GM21526 (cell line): ENCODE measurements around the gene SLC2A9.

Experiments used
- ATAC-seq: cut with Tn5 transposase; IDR thresholded peaks from one replicate; pipeline ENCODE4 v1.9.1; 2021; ENCODE audit warnings: moderate library complexity; ENCODE audit not compliant: unreplicated experiment, low FRiP score

Gene SLC2A9

DNA sequence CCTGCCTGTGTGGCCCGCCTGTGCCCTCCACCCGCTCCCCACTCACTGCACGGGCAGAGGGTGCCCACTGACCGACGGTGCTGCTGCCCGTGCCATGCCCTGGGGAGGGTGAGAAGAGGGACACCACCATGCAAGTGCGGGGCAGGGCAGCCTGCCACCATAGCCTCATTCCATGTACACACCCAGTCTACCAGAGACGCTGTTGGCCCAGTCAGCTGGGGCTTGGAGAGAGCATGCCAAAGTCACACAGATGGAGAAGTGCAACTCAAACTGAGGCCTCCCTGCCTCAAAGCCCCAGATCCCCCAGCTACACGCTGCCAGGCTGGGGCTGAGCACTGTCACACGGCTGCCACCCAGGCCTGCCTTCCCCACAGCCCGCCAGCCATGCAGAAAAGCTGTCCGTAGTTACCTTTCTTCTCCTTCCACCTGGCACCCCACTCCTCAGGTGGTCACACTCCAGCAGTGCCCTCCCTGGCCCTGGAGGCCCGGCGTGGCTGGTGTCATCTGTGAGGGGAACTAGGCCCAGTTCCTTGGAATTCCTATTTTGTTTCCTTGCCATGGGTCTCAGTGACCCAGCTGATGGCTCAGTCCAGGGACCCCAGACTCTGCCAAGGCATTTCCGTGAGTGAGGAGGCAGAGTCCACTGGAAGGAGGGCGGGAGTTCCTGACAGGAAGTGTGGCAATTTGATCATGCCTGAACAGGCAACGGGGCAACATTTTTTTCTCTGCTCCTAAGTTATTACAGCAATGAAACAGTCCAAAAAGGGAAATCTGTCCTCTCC is at the start of gene SLC2A9:
SLC2A9 (minus strand) TSS at position 627 of the 782 bp plus-strand sequence; CDS start at position 559, 68 bp downstream.
- no peak for ATAC-seq

DNA sequence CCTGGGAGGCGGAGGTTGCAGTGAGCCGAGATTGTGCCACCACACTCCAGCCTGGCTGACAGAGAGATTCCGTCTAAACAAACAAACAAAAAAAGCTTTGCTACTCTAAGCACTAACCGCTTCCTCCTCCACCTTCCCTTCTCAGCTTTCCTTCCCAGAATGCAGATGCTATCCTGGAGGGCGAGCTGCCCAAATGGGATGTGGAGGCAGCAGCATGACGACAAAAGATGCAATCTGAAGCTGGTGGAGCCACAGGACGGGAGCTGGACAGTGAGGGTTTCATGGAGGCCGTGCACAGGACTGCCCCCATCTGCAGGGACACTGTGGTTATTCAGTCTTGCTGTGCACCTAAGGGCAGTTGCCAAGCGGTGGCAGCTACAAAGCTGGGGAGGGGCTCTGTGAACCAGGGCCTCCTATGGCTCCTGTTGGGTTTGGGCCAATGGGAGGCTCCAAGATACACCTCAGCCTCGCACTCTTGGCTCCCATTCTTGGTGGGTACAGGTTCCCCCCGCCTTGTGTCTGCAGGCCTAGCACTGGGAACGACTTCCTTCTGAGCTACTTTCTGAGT is 47.9 kb upstream of the SLC2A9 start:
- no peak for ATAC-seq

DNA sequence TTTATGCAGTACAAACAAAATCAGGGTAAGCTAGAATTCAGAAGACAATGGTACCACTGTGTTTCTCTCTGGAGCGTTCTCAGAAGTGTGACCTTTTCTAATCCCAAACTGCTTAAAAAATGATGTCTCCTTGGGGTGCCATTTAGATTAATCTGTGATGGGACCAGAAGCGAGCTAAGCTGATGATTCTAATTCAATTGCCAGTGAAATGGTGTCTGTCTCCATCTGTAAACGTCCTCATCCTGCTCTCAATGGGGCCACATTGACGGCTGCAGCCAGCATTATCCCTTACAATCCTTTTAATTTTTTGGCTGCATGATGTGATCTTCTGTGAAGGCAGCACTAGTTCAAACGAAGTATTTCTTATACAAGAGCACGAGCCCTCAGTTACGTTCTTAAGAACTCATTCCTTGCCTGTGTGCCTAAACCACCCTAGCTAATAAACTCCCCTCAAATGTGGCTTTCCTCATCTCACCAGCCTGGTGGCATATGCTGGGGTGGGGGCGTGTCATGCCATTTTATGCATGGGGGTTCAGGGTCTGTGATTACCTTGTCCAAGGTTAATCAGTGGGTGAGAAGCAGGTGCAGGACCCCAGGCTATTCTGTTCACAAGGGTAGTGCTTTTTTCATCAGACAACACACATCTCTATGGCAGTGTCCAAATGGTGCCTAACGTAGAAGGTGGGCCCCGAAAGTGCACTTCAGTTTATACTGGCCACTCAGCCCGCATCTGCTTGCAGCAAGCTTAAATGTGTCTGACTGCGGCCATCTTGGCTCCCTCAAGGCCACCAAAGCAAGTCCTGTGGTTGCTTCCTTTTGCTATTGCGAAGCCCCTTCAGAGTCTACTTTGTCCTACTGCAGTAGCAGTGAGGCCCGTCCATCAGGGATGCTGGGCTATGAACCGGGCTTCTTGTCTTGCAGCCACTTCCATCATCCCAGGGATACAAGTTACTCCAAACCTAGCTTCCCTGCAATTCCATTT is 45.7 kb upstream of the SLC2A9 start:
- ATAC-seq, result no peak

DNA sequence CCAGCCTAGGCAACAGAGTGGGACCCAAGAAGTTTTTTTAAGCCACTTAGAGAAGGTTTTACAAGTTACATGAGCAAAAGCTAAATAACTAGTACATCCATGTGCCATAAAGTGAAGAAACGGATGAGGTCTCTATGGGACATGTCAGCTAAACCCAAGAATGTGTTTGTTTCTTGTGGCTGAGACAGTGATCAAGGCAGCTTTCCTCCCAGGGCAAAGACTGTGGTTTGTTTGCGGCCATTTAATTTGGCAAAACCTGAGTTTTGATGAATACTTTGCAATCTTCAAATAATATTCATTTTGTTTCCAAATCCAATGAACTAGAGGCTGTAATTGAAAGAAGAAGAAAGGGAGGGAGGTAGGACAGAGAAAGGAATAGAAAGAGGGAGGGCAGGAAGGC is 44.9 kb upstream of the SLC2A9 start:
- ATAC-seq, result no peak

DNA sequence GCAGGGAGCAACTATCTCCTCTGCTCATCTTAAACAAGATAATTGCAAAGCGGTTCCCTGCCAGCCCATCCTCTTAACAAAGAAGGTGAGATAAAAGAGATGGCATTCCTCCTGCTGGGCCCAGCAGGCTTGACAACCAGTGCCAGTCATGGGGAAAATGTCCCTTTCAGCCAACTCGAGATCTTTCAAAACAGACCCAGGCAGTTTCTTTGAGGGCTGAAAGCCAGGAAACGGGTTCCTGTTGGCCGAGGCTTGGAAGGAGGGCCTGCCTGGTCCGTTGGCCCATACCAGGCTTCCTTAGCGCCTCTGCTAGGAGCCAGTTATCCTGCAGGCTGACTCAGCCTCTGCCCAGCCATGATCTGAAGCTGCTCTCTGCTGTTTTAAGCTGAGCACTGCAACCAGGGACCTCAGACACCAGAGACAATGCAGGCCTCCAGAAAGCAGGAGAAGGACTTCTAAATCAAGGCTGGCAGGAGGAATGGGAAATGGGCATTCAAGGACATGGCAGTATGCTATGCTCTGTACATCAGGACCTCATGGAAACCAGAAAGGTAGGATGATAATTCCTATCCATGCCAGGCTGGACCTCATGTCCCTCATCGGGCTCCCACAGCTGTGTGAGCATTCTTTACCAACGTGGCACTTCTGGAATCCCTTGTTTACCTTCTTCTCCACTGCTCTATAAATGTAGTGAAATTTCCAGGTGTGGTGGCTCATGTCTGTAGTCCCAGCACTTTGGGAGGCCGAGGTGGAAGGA is 42.4 kb upstream of the SLC2A9 start:
- ATAC-seq, result no peak

DNA sequence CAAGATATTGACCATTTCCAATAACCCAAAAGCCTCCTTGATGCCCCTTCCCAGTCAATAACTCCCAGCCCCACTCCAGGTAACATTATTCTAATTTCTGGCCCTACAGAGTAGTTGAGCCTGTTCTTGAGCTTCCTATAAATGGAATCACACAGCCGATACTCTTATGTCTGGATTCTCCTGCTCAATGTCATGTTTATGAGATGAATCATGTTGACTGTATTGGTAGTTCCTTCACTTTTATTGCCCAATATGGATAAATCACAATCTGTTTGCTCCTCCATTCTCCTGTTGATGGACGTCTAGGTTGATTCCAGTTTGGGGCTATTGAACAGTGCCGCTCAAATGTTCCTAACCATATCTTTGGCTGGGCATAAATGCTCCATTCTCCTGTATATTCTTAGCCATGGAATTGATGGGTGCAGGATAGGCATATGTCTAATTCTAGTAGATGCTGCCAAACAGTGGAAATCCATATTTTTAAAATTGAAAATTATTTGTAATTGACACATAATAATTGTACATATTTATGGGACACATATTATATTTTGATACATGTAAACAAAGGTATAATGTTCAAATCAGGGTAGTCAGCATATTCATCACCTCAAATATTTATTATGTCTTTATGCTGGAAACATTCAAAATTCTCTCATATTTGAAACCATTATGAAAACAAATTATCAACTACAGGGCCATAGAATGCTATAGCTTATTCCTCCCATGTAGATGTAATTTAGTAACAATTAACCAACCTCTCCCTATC is 40.5 kb upstream of the SLC2A9 start:
- no peak for ATAC-seq

DNA sequence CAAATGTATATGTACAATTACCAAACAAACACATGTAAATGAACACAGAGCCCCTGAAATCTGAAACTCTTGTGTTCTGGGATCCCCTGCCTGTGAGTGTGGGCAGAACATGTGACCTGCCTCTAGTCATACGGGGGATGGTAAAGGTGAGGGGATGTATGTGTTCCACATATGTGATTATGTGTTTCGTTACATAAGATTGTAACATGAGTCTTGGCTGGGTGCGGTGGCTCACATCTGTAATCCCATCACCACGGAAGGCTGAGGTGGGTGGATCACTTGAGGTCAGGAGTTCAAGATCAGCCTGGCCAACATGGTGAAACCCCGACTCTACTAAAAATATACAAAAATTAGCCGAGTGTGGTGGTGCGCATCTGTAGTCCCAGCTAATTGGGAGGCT is 37.1 kb upstream of the SLC2A9 start:
- ATAC-seq, result no peak

DNA sequence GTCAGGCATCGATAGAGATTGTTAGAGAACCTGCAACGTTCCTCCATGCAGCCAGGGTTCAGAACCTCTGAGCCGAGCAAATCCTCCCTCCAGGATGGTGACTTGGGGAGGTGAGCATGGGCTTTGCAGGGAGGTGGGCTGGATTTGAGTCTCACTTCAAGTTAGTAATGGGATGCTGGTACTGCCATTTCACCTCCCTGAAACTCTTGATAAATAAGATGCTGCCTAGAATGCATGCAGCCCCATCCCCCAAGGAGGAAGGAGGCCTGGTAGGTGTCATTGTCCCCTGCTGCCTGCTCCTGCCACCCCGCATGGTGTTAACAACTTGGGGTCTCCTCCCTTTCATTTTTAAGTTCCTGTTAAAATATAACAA is 35.7 kb upstream of the SLC2A9 start:
- ATAC-seq, result no peak

DNA sequence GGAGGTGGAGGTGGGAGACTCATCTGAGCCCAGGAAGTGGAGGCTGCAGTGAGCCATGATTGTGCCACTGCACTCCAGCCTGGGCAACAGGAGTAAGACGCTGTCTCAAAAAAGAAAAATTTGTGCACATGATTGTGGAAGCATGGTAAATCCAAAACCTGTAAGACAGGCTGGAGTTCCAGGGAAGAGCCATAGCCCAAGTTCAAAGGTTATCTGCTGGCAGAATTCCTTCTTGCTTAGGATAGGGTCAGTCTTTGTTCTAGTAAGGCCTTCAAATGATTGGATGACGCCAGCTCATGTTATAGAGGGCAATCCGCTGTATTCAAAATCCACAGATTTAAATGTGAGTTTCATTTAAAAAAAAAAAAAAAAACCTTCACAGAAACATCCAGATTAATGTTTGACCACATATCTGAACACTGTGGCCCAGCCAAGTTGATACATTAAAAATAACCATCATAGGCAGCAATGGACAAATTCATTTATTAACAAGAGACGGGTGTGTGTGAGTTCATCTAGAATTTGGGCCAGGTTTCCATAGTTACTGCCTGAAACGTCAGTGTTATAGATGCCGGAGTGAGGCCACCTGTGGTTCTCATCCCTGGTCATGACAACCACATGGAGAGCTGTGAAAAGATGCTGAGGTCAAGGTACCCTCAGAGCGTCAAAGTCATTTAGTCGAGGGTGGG is 35.2 kb upstream of the SLC2A9 start:
- no peak for ATAC-seq

DNA sequence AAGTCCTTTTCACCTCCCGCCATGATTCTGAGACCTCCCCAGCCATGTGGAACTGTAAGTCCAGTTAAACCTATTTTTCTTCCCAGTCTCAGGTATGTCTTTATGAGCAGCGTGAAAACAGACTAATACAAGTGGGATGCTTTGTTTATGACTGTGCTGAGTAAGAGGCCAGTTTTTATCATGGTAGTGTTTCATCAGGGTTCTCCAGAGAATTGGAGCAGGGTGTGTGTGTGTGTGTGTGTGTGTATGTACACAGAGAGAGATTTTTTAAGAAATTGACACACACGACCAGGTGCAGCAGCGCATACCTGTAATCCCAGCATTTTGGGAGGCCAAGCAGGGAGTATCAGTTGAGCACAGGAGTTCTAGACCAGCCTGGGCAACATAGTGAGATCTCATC is 34.6 kb upstream of the SLC2A9 start:
- ATAC-seq, result no peak

DNA sequence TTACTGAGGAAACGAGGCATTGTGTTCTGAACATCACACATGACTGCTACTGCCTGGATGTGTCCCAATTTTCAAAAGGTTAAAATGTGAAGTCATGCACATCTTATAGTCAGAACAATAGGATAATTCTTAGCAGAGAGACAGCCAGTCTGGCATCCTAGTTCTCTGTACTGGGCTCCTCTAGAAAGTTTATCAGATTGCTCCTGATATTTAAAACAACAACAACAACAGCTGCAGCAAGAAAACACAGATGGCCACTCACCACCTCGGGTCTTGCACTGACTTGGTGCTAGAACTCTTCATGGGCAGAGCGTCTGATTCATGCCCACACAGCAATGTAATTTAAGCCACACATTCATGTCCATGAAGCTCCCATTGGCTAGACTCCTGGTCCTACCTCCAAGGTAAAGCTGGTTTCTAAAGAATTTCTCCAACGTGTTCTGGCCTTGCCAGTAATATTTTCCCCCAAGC is 33.3 kb upstream of the SLC2A9 start:
- no peak for ATAC-seq

DNA sequence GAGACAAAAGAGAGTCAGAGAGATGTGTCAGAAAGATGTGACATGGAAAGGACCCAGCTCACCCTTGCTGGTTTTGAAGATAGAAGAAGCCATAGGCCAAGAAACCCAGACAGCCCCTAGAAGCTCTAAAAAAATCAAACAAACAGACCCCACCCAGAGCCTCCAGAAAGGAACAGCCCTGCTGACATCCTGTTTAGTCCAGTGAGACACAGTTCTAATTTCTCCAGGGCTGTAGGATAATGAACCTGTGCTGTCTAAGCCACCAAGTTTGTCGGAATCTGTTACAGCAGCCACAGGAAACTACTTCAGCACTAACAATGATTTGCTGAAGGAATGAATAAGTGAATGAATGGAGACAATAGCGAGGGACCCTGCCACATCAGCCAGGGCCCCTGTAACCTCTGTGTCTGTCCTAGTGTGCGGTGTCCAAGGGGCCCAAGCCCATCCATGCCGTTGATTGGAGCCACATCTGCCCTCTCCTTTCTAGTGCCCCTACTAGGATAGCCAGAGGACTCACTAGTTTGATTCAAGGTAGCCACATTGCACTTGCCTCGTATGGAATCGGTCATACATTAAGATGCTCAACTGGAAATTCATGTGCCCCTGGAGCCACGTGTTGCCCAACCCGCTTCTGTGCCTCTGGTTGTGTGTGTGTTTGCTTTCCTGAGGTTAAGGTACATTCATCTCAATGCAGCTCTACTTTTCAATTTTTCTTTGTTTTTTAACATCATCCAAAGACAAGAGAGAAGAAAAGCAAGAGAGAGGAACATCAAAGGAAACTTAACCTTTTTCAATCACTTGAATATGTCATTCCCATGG is 32.5 kb upstream of the SLC2A9 start:
- ATAC-seq, result no peak

DNA sequence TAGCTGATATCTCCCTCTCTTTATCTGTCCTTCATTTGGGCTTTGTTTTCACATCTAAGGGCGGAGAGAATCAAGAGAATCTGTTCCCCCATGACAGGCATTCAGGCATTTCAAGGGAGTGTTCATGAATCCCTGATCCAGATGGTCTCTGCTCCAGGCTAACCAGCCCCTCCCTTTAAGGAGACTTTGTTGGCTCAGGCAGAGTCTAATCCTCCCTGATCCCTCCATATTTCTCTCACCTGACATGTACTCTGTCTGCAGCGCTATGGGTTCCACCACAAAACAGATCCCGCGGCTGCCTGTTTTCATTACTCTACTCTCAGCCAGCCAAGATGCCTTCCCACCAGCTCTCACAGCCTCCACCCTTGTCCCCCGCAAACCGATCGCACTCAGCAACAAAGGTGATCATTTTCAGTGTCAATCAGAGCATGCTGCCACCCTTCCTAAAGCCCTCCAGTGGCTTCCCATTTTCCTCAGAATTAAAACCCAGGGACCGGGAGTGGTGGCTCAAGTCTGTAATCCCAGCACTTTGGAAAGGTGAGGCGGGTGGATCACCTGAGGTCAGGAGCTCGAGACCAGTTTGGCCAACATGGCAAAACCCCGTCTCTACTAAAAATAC is 30.3 kb upstream of the SLC2A9 start:
- no peak for ATAC-seq

DNA sequence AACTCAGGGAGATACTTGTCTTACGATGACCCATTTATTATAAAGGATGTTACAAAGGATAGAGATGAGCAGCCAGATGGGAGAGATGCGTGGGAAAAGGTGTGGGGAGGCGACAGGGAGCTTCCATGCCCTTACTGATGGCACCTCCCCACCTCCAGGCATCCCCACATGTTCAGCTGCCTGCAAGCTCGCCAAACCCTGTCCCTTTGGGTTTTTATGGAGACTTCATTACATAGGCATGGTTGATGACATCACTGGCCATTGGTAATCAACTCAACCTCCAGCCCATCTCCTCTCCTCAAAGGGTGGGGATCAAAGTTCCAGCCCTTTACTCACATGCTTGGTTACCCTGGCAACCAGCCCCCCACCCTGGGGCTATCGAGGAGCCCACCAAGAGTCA is 29.4 kb upstream of the SLC2A9 start:
- ATAC-seq, result no peak

DNA sequence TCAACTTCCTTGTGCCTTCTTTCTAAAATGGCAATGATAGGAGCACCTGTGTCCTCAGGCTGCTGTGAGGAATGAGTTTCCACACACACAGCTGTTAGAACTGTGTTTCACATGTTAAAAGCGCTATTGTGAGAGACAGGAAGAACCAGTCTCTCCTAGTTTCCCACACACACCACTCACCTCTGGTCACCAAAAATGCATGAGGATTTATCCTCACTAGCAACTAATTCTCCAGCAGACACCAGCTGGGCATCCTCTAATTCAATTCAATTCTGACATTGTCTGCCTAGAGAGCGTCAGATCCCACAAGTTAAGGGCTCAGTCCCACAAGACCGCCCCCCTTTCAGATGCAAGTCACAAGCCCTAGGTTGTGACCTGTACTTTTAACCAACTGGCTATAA is 29.0 kb upstream of the SLC2A9 start:
- no peak for ATAC-seq

DNA sequence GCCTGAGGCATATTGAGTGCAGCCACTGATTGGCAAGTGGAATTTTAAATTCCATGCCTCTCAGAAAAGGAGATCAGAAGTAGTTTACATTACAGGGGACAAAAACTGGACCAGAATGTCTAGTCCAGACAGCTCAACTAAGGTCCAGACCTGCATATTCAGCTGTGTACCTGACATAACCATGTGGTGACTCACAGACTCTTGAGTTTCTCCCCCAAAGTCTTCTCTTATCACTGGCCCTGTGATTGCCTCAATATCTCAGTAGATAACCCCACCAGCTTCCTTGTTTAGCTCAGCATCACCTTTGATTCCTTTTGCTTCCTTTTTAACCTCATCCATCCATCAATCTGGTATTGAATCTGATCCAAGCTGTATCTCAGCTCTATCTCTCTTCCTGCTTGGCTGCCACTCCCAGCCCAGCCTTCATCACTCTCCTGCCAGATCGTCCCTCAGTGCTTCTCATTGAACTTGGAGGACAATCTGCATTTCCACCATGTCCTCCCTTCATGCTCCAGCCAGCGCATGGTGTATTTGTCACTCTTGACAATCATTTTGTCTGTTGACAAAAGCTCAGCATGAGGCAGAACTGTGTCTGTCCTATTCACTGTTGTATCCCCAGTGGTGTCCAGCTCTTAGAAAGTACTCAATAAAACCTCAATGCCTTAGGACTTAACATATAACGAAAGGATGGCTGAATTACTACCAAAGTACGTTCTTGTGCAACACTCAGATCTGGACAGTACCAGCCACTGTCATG is 27.8 kb upstream of the SLC2A9 start:
- no peak for ATAC-seq

DNA sequence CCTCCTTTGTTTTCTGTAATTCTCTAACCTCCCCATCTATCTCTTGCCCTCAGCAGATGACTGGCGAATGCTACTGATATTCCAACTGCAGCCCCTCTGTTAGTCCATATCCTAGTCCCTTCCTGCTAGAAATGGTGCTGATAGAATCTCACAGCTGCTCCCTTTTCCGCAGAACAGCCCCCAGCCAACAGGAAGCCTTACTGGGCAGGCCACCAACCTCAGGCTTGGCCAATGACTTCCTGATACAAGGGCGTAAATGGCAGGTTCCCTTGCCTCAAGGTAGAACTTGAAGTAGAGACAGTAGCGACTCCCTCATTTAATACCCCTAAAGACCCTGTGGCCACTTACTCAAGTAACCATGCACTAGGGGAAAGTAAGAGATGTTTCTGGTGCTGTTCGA is 26.7 kb upstream of the SLC2A9 start:
- ATAC-seq, result no peak
